HG02884 (cell line): ENCODE results near the gene AKTIP.
A peak's percentile ranks its signal among the peaks of the same experiment; 100 is the strongest.

Source experiments
- ATAC-seq: cut with Tn5 transposase; IDR thresholded peaks from one replicate; pipeline ENCODE4 v1.9.1; 2021; ENCODE audit warnings: mild to moderate bottlenecking, moderate library complexity; ENCODE audit not compliant: unreplicated experiment

AKTIP gene

DNA sequence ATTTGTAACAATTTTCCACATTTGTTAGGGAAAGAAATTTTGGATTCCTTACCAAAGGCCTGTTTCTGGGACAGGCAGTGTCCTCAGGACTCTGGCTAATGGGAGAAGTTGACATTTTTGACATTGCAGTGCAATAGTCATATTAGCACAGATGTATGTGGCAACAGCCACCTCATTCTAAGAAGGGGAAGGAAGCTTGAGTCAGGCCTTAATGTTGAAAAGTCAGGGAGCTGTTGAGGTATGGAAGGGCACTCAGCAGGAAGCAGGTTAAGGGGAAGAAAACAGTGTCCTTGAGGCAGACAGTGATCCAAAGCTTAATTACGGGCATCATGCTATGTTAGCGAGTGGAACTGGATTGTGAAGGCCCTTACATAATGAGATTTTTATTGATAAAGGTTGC is 20.9 kb downstream of the AKTIP start:
- ATAC-seq = no peak

DNA sequence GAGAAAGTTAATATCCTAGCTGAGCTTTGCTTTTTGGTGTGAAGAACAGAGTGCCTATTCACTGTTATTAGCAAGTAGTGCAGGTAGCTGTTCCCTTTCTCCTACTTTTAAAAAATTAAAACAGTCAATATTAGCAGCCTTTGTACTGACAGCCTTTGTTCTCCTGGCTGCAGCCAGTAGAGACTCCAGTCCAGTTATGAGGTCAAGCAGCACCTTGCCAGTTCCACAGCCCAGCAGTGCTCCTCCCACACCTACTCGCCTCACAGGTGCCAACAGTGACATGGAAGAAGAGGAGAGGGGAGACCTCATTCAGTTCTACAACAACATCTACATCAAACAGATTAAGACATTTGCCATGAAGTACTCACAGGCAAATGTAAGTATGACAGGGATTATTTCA is 22.6 kb downstream of the AKTIP start:
- ATAC-seq = no peak

DNA sequence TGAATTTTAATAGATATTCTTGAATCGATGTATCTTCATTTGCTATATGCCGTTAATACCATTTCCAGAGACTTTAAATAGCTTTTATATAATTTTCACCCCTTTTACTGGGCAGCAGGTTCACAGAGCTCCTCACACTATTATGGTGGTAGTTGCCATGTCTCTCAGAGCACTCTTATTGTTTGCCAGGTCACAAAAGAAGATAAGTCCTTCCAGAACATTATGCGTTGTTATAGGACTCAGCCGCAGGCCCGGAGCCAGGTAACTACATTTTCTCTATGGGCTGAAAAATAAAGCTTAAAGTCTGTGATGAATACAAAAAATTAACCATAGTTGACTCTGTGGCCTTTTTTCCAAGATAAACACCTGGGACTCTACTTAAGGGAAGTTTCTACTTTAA is 24.0 kb downstream of the AKTIP start:
- no peak for ATAC-seq

DNA sequence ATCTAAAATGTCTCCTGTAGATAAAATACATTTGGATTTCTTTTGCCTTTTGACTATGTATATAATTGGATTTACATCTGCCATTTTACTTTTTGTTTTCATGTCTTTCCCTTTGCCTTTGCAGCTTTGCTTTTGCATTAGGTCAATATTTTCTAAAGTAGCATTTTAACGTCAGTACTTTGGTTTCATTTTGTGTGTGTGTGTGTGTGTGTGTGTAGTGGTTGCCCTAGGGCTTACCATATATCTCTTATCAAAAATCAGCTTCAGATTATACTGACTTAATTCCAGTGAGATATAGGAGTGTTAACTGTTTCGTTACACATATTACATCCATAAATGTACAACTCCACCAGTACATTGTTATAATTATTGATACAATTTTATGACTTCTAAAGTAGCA is 26.1 kb downstream of the AKTIP start:
- no peak for ATAC-seq

DNA sequence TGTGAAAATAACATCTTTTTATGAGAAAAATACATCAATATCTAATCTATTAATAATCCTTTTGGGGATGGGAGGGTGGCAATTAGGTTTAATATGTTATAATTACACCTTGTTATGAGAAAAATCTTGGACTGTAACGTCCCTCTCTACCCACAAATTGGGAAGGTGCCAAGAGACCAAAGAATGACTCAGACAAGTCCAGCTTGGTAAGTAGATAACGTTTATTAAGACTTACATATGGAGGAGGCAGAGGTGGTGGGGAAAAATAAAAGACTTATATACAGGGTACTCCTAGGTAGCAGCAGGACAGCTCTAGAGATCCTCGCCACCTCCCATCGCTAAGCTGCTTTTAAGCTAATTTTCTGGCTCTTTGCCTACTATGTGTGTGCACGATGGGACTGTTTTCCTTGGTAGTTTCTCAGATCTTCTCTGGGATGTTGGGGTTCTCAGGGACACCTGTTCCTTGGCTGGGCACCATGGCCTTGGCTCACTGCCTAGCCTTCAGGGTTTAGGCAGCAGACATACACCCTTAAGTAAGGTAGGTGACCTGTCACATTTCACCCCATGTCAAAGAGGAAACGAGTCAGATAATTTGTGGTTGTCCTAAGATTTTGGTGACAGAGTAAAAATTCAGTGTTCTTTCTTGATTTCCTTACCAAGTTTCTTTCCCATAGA is 37.3 kb downstream of the AKTIP start:
- no peak for ATAC-seq

DNA sequence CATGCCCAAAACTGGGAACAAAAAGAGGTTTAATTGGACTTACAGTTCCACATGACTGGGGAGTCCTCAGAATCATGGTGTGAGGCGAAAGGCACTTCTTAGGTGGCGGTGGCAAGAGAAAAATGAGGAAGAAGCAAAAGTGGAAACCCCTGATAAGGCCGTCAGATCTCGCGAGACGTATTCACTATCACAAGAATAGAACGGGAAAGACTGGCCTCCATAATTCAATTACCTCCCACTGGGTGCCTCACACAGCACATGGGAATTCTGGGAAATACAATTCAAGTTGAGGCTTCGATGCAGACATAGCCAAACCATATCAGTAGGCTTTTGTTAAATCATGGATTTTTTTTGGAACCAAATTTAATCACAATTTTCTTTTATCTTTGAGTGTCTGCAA is 44.4 kb downstream of the AKTIP start:
- ATAC-seq = no peak

DNA sequence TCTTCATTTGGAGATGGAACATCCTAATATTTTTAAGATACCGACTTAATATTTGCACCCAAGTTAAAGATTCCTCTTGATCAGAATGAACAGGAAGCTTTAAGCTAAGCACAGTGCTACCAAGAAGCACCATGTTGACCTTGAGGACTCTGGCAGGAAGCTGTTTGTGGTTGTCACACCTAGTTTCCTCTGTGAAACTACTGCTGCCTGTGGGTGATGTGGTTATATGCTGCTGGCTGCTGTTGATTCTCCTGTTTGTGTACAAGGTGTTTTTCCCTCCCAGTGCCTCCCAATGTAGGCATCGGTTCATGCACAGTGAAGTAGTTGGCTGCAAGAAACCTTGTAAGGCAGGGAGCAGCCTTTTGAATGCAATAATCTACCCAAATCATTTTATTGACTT is 45.3 kb downstream of the AKTIP start:
- ATAC-seq = peak; percentile 100

DNA sequence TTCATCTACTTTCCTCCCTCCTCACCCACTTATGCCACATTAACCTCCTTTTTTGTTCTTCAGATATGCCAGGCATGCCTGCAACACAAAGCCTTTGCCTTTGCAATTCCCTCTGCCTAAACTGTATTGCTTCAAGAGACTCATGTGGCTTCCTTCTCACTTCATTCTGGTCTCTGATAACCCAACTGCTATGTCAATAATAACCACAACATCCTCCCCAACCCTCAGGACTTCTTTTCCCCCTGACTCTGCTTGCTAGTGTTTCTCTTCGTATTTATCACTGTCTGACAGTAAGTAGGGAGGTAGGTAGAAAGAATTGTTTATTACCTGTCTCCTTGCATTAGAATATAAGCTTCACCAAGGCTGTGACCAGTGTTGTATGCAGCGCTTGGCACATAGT is 46.4 kb downstream of the AKTIP start:
- no peak for ATAC-seq

DNA sequence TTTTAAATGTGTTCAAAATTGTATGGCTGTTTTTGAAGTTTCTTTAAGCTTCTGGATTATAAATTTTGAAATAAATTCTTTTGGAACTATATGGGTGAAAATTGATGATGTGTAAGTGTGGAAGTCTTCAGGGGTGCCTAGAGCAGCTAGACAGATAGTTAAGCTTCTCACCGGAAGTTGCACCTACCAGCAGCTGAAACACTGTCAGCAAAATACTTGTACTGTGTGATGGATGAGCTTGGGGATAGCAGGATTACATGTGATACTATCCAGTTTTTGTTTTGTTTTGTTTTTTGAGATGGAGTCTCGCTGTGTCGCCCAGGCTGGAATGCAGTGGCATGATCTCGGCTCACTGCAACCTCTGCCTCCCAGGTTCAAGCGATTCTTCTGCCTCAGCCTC is 49.1 kb downstream of the AKTIP start:
- ATAC-seq = no peak

DNA sequence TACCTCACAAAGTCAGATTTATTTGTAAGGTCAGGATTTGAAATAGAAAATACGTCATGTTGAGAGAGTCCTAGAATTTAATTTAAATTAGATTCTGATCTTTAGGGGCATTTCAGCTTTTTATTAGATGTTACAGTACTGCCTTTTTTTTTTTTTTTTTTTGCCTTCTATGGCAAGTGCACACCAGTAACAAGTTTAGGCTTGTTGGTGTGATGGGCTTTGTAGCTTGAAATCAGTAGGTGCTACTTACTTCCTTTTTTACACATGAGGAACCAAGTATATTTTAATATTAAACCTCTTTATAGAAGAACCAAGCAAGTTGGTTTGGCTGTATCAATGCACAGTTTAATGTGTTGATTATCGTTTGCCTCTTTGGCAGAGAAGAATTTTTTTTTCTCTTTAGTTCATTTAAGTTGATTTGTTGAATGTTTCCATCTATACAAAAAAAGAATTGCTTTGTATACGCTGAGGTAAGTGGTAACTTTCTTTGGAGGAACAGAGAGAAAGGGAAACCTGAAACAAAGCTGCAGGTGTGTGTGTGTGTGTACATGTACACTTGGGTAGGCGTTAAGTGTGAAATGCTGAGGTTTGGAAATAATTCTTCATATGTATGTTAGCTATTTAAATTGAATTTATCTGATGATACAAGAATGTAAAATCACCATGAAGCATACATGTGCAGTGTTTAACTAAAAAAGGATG is 53.0 kb downstream of the AKTIP start:
- no peak for ATAC-seq

DNA sequence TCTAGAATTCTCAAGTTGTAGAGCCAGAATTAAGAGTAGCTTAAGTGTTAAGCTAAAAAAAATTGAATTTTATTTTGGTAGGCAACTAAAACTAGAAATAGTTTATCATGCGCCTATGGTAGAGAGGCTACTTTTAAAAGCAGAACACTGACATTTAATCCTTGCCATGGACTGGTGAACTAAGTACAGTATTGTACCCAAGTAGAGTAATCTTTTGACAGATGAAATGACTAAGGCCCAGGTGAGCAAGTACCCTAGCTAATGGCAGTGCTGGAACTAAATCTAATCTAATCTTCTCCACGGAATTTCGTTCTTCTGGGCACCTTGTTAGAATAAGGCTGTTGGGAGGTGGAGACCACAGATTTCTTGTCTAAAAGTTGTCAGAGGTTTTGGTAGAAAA is 56.9 kb downstream of the AKTIP start:
- ATAC-seq = no peak

DNA sequence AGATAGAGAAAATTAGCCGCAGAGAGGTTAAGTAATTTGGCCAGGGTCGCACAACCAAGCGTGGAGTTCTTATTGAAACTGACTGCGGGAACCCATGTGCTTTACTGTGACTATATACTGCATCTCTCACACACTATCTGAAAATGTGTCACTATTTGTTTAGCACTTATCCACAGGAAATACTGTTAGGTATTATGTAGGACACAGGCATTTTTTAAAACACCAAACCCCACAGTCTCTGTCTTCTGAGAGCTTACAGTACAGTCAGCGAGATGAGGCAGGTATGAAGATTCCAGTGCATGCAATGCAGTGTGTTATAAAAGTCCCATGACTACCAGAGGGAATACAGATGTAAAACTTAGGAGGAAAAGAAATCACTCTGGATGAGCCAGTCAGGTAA is 57.5 kb downstream of the AKTIP start:
- ATAC-seq = no peak
